Stimulated activated CD8-positive, alpha-beta memory T cell treated with anti-CD3 and anti-CD28 coated beads, Interleukin-7, amount 100 ng/mL, for 4 hours (primary cell): ENCODE data around the gene STIL.
"Not testable (repeated sequence)": the region's sequence is repeated elsewhere in the genome, so short reads cannot be mapped to it uniquely, and the experiment has no call there.

Source experiments
- DNase-seq, 2 donors: peaks; one replicate each; pipeline ENCODE4 v3.0.0-alpha.2; 2020; ENCODE audit warnings: low read depth in 2 of 2

The STIL gene

GRCh38 chr1:47313915-47314664 is at the start of gene STIL:
Gene STIL, minus strand, starts transcription at chr1:47314147. Its CDS starts 3,828 bp downstream, at chr1:47310319.
- peak; percentile 96 for DNase-seq

DNA sequence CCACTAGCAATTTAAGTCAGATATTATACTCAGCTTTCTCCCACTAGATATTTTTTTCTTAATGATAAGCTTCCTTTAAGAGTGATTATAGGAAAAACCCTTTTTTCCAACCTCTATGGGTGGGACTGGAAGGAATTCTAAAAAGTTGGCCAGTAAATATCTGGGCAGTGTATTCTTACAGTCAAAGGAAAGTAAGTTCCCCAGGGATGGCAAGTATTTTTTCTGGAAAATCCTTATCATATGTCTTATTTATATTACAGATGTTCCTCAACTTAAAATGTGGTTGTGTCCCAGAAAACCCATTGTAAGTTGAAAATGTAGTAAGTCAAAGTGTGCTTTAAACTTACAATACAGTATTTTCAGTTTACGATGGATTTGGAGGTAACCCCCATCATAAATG is 48.9 kb upstream of the STIL start:
- no peak for DNase-seq

DNA sequence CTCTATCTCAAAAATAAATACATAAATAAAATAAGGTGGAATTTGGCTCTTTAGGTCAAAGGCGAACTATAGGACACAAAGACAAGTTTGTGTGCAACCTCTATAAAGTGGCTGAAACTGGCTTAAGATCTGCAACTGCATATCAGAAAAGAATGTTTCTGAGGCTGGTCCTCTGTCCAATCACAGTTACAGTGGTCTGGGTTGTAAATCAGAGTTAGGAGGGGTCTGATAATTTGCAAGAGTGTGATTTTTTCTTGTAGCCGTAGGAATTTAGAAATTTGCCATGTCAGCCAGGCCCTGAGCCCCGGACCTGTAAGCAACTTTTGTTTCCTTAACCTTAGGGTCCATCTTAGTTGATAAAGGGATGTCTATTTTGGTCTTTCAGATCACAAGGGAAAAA is 47.4 kb upstream of the STIL start:
- DNase-seq: no peak

GRCh38 chr1:47351305-47351704 is 37.4 kb upstream of the STIL start:
- no peak for DNase-seq

- no peak for DNase-seq
These were observed 34.3 kb upstream of the STIL start for GRCh38 chr1:47348246-47348645.

- DNase-seq: no peak
These were observed 33.8 kb upstream of the STIL start for GRCh38 chr1:47347735-47348134.

GRCh38 chr1:47346979-47347378 is 33.0 kb upstream of the STIL start:
- not testable (repeated sequence) for DNase-seq

DNA sequence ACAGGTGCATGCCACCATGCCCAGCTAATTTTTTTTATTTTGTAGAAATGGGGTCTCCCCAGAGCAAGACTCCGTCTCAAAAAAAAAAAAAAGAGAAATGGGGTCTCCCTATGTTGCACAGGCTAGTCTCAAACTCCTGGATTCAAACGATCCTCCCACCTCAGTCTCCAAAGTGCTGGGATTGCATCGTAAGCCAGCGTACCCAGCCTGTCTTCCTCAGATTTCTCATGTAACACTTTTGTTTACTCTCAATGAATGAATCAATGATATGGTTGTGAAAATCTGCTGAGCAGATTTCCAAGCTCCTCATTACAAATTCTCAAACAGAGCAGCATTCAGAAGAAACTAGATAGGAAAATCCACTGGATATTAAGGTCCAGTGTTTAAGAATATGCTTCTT is 26.3 kb upstream of the STIL start:
- DNase-seq: no peak

GRCh38 chr1:47338249-47339077 is 24.5 kb upstream of the STIL start:
- DNase-seq: no peak

- DNase-seq: no peak
These were observed 23.4 kb upstream of the STIL start for GRCh38 chr1:47337350-47337749.

DNA sequence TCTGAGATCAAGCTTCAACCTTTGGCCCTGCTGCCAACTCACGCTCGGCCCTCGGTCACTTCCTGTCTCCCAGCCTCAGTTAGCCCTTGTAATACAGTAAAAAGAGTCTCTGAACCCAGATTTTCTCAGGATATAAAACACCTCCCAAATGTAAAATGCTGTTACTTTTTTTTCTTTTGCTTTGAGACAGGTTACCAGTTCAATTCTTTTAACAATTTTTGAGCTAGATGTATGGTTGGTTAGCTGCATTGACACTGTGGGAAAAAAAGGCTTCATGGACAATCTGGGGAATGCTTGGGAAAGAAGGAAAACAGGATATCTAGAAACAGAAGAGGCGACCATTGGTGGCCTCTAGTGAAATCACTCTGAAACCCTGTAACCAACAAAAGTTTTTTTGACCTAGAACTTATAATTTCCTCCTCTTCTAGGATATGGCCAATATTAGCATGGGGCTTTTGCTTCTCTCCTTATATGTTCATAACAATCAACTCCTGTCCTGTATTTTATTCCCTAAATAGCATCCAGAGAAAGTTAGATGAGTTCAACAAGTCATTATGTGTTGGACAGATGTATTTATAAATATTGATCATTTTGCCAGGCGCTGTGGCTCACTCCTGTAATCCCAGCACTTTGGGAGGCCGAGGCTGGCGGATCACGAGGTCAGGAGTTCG is 21.0 kb upstream of the STIL start:
- DNase-seq: no peak

- DNase-seq: peak; percentile 28 to 74
These were observed 20.2 kb upstream of the STIL start for GRCh38 chr1:47333922-47334764.

DNA sequence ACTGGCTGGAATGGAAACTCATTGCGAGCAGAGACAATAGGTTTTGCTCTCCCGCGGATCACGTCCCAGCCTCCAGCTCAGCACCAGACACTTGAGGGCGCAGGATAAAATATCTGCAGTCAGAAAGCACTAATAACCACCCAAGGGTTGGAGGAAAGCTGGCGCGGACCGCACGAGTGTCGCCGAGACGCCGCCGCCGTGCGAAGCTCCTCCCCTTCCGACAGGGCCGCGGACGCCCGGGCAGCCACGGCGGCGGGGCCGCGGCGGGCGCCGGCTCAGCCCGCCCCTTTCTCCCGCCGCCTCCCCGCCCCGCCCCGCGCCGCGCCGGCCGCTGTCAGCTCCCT is 19.6 kb upstream of the STIL start, which contains the start of gene CMPK1:
Gene CMPK1, plus strand, starts transcription at position 213 of the 344 bp plus-strand sequence. CDS start 156 bp downstream, outside the sequence.
- peak; percentile 65 to 78 for DNase-seq

- DNase-seq: no peak
These were observed 19.0 kb upstream of the STIL start for GRCh38 chr1:47332779-47333577.

- DNase-seq: no peak
These were observed 17.9 kb upstream of the STIL start for GRCh38 chr1:47331875-47332274.

- DNase-seq: no peak
These were observed 16.3 kb upstream of the STIL start for GRCh38 chr1:47330212-47330611.

DNA sequence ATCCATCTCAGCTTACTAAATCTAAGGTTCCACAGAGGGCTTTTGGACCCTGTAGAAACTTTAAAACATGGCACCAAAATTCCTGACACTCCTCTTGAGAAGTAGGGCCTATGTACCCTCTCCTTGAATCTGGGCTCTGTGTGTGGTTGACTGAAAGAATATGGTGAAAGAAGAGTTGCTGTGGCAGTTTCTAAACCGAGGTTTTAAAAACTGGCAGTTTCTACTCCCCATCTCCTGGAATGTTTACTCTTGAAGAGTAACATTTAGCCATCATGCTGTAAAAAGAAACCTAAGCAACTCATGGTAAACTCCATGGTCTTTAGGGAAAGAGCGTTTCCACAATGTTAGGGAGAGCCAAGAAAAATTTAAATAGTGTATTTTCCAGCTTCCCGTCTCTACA is 15.0 kb upstream of the STIL start:
- no peak for DNase-seq

- no peak for DNase-seq
These were observed 12.3 kb upstream of the STIL start for GRCh38 chr1:47326271-47326670.

GRCh38 chr1:47325528-47325927 is 11.6 kb upstream of the STIL start:
- DNase-seq: no peak

- no peak for DNase-seq
These were observed 10.7 kb upstream of the STIL start for GRCh38 chr1:47324682-47325081.

GRCh38 chr1:47323599-47324031 is 9.7 kb upstream of the STIL start:
- no peak for DNase-seq
